Karpas-422 (cell line): ENCODE results near the gene CREBRF. TPM values are rescaled to one million over a fixed set of nuclear protein-coding genes. Genes with fewer than 3 reads are reported as not detected.

Experiments
- DNase-seq: peaks from one replicate; pipeline ENCODE4 v3.0.0-alpha.2; 2015
- H2AFZ ChIP-seq: fragments of 200-600 bp; sonication (generic); 2 replicates; pipeline ENCODE4 v1.6.1; 2014; ENCODE audit warnings: antibody characterized with exemption, low read length, mixed read lengths
- H3K27ac ChIP-seq: fragments of 200-600 bp; sonication (generic); 2 replicates; pipeline ENCODE4 v1.5.1; 2014; ENCODE audit warnings: mild to moderate bottlenecking, low read length, moderate library complexity
- H3K27me3 ChIP-seq: fragments of 200-600 bp; sonication (generic); 2 replicates; pipeline ENCODE4 v1.6.1; 2014; ENCODE audit warnings: low read length, mixed read lengths
- H3K36me3 ChIP-seq: fragments of 200-600 bp; sonication (generic); 2 replicates; pipeline ENCODE4 v1.6.1; 2014; ENCODE audit warnings: low read length, mixed read lengths; ENCODE audit not compliant: insufficient read depth
- H3K4me1 ChIP-seq: fragments of 200-600 bp; sonication (generic); 2 replicates; pipeline ENCODE4 v1.6.1; 2014; ENCODE audit warnings: mild to moderate bottlenecking, low read length, mixed read lengths
- H3K4me2 ChIP-seq: fragments of 200-600 bp; sonication (generic); 2 replicates; pipeline ENCODE4 v1.6.1; 2014; ENCODE audit warnings: low read length, low read depth, mild to moderate bottlenecking; ENCODE audit not compliant: poor library complexity, severe bottlenecking
- H3K4me3 ChIP-seq: fragments of 200-600 bp; sonication (generic); 2 replicates; pipeline ENCODE4 v1.5.1; 2014; ENCODE audit warnings: mild to moderate bottlenecking, antibody characterized with exemption, low read length, mixed read lengths
- H3K79me2 ChIP-seq: fragments of 200-600 bp; sonication (generic); 2 replicates; pipeline ENCODE4 v1.6.1; 2014; ENCODE audit warnings: mild to moderate bottlenecking, low read length, mixed read lengths
- H3K9ac ChIP-seq: fragments of 200-600 bp; sonication (generic); 2 replicates; pipeline ENCODE4 v1.6.0; 2014; ENCODE audit warnings: low read length
- H3K9me2 ChIP-seq: fragments of 200-600 bp; sonication (generic), shearing (Covaris generic); replicated peaks from 2 replicates; pipeline ENCODE4 v1.6.0; 2014; ENCODE audit warnings: mild to moderate bottlenecking, low read length, moderate library complexity; ENCODE audit not compliant: insufficient read depth
- H3K9me3 ChIP-seq: fragments of 300-700, 200-600 bp; sonication (generic); 2 replicates; pipeline ENCODE4 v1.6.1; 2014; ENCODE audit warnings: low read length, mixed read lengths
- H4K20me1 ChIP-seq: fragments of 200-600 bp; sonication (generic); 2 replicates; pipeline ENCODE4 v1.6.1; 2014; ENCODE audit warnings: mild to moderate bottlenecking, antibody characterized with exemption, low read length, low read depth; ENCODE audit not compliant: insufficient read depth
- total RNA-seq: library from RNA; depleted of rRNA; stranded (reverse); fragments of >200 nt; shearing (Covaris generic); gene quantifications from 2 replicates; pipeline ENCODE4 v1.2.3, GENCODE V29; 2014; ENCODE audit warnings: low replicate concordance; rRNA removed

The CREBRF gene, protein sequence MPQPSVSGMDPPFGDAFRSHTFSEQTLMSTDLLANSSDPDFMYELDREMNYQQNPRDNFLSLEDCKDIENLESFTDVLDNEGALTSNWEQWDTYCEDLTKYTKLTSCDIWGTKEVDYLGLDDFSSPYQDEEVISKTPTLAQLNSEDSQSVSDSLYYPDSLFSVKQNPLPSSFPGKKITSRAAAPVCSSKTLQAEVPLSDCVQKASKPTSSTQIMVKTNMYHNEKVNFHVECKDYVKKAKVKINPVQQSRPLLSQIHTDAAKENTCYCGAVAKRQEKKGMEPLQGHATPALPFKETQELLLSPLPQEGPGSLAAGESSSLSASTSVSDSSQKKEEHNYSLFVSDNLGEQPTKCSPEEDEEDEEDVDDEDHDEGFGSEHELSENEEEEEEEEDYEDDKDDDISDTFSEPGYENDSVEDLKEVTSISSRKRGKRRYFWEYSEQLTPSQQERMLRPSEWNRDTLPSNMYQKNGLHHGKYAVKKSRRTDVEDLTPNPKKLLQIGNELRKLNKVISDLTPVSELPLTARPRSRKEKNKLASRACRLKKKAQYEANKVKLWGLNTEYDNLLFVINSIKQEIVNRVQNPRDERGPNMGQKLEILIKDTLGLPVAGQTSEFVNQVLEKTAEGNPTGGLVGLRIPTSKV
- total RNA-seq: 24.5 and 31.9 TPM in 2 replicates

DNA sequence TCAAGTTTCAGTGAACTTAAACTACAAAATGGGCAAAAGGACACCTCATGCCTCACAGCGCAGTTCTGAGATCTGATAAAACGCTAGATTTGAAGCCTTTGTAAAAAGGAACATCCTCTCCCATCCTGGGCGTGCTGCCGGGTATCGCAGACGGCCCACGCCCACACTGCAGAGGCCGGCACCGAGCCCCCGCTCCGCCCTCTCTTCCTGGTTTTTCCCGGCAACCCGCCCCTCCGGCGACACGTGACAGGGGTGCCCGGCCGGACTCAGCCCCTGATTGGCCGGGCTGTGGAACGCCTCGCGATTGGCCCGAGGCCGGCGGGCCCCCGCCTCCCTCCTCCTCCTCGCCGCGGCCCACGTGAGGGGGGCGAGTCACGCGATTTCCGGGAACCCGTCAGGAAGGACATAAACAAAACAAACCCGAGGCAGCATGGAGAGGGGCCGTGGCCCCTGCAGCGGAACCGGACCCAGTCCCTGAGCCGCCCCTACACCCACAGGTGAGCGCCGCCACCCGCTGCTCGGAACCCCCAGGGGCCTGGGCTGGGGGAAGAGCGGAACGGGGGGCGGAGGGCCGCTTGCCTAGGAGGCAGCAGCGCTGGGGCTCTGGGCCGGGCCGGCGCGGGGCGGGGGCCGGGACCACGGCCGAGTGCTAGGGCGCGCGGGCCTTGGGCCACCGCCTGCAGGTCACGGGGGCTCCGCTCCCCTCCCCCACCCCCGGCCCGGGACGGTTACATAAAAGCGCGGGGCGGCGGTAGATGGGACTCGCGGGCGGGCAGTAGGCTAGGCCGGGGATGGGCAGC, at the start of gene CREBRF:
Gene CREBRF, plus strand, starts transcription at position 370 of the 800 bp plus-strand sequence. CDS start 24,424 bp downstream, outside the sequence.
- Histone ChIP-seq H3K27ac (peak within 1 kb of the TSS; percentile 77), H3K79me2 (peaks cover 31% of the 10 kb centered on the region), H3K4me1 (peaks cover 17% of the 10 kb centered on the region), H3K4me2 (peak within 1 kb of the TSS; percentile 93), H4K20me1 (no peaks in the 10 kb centered on the region), H3K9me3 (no peaks in the 10 kb centered on the region), H3K4me3 (peak within 1 kb of the TSS; percentile 87), H3K36me3 (no peaks in the 10 kb centered on the region), H3K9me2 (no peaks in the 10 kb centered on the region), H2AFZ (peak within 1 kb of the TSS; percentile 59), H3K27me3 (no peaks in the 10 kb centered on the region), H3K9ac (peak within 1 kb of the TSS; percentile 87)
- DNase-seq: peak; percentile 98

DNA sequence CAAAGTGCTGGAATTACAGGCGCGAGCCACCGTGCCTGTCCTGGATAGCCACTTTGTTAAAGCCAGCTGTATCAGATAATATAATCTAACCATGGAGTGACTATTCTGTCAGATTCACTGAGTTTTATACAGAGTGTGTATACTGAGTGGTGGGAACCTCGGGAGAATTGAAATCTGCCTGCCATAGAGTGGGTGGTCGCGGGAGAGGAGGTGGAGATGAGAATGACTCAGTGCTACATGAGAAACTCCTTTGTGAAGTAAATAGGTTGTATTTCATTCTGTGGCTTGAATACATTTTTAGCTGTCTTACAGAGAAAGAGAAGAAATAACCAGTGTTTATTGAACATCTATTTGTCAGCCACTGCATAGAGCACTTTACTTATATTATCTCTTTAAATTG, 46.1 kb upstream of the CREBRF start:
- Histone ChIP-seq H2AFZ (no peak overlapping the region), H3K4me1 (no peaks in the 10 kb centered on the region), H3K9me3 (no peaks in the 10 kb centered on the region), H3K4me3 (no peak overlapping the region), H3K9ac (no peak overlapping the region), H3K36me3 (peaks cover 4% of the 10 kb centered on the region; the same call in 1 of the 2 replicates), H3K4me2 (no peak overlapping the region), H3K27ac (no peak overlapping the region), H4K20me1 (peaks cover 16% of the 10 kb centered on the region), H3K9me2 (no peaks in the 10 kb centered on the region), H3K79me2 (peaks cover 94% of the 10 kb centered on the region), H3K27me3 (no peaks in the 10 kb centered on the region)
- no peak for DNase-seq

DNA sequence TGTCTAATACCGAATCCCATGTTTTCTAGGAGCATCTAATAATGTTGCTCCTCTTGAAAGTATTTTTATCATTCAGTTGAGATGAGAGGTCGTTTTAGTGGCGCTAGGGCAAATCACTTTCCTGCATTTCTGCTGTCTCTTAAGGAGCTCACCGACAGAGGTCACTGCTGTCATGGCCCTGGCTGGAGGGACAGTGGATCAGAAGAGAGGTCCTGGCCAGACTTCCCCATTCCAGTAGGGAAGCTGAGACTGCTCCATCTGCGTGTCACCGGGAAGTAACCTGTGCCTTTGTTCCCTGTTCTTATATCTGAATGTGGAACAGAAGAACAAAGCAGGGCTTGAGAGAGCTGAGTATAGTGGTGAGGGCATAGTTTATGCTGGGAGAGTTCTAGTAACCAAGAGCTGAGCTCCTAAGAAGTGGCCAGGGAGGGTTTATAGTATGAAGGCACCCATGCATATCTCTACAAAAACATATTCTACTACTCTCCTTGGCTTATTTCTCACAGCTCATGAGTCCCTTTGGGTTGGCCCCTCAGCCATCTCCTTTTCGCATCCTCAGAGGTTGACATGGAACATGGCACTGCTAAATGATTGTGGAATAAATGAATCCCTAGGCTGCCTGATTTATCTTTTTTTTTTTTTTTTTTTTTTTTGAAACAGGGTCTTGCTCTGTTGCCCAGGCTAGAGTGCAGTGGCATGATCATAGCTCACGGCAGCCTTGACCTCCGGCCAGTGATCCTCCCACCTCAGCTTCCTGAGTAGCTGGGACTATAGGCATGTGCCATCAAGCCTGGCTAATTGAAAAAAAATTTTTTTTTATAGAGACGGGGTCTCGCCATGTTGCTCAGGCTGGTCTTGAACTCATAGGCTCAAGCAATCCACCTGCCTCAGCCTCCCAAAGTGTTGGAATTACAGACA, 45.3 kb upstream of the CREBRF start:
- H3K9me2 ChIP-seq: no peaks in the 10 kb centered on the region
- no peaks in the 10 kb centered on the region for H3K4me1 ChIP-seq
- H3K27ac ChIP-seq: no peak overlapping the region
- no peaks in the 10 kb centered on the region for H3K27me3 ChIP-seq
- peaks cover 4% of the 10 kb centered on the region; the same call in 1 of the 2 replicates for H3K36me3 ChIP-seq
- DNase-seq: no peak
- H3K9ac ChIP-seq: no peak overlapping the region
- H3K4me2 ChIP-seq: no peak overlapping the region
- no peak overlapping the region for H3K4me3 ChIP-seq
- H4K20me1 ChIP-seq: peaks cover 20% of the 10 kb centered on the region
- no peaks in the 10 kb centered on the region for H3K9me3 ChIP-seq
- H3K79me2 ChIP-seq: peaks cover 94% of the 10 kb centered on the region
- no peak overlapping the region for H2AFZ ChIP-seq

DNA sequence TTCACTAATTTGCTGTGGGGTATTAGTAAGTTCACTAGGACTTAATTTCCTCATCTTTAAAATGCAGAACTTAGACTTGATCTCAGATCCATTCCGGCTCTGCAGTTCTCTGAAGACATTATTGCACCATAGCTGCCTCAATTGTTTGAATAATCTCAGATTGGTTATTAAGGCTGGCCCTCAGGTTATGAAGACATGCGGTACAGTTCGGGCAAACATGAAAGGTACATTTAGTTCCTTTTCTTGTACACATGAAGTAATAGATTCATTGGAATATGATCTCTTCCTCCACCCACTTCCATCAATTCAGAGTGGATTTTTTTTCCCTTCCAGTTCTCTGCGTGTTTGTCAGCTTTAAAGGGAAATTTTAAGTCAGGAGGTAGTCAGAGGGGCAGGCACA, 44.6 kb upstream of the CREBRF start:
- no peaks in the 10 kb centered on the region for H3K4me1 ChIP-seq
- H3K4me2 ChIP-seq: no peak overlapping the region
- peaks cover 25% of the 10 kb centered on the region for H4K20me1 ChIP-seq
- H3K36me3 ChIP-seq: peaks cover 4% of the 10 kb centered on the region; the same call in 1 of the 2 replicates
- H3K27ac ChIP-seq: no peak overlapping the region
- H2AFZ ChIP-seq: no peak overlapping the region
- H3K9me3 ChIP-seq: no peaks in the 10 kb centered on the region
- H3K9me2 ChIP-seq: no peaks in the 10 kb centered on the region
- no peak overlapping the region for H3K9ac ChIP-seq
- peaks cover 94% of the 10 kb centered on the region for H3K79me2 ChIP-seq
- H3K27me3 ChIP-seq: no peaks in the 10 kb centered on the region
- H3K4me3 ChIP-seq: no peak overlapping the region
- DNase-seq: no peak

DNA sequence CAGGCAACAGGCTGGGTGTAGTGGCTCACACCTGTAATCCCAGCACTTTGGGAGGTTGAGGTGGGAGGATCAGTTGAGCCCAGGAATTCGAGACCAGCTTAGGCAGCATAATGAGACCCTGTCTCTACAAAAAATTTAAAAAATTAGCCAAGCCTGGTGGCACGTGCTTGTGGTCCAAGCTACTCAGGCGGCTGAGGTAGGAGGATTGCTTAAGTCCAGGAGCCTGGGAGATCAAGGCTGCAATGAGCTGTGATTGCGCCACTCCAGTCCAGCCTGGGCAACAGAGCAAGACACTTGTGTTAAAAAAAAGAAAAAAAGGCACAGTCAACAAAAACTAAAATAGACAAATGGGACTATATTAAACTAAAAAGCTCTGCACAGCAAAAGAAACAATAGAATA, 43.3 kb upstream of the CREBRF start:
- DNase-seq: no peak
- H3K79me2 ChIP-seq: peaks cover 90% of the 10 kb centered on the region
- H3K27me3 ChIP-seq: no peaks in the 10 kb centered on the region
- no peak overlapping the region for H2AFZ ChIP-seq
- H3K27ac ChIP-seq: no peak overlapping the region
- peaks cover 4% of the 10 kb centered on the region; the same call in 1 of the 2 replicates for H3K36me3 ChIP-seq
- H4K20me1 ChIP-seq: peaks cover 19% of the 10 kb centered on the region
- no peak overlapping the region for H3K9ac ChIP-seq
- H3K9me3 ChIP-seq: no peaks in the 10 kb centered on the region
- no peaks in the 10 kb centered on the region for H3K4me1 ChIP-seq
- H3K4me3 ChIP-seq: no peak overlapping the region
- H3K9me2 ChIP-seq: no peaks in the 10 kb centered on the region
- no peak overlapping the region for H3K4me2 ChIP-seq

DNA sequence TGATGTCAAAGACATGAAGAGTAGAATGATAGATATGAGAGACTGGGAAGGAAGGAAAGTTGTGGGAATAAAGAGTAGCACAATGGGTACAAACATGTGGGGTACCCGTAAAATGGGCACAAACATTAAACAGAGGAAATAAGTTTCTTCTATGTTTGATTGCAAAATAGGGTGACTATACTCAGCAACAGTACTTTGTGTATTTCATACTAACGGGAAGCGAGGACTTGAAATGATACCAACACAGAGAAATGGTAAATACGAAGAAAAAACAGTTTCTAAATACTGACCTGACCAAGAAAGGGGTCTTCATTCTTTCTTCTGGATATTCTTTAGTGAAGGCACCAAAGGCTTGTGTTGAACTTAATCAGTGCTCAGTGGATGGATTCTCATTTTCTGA, 41.5 kb upstream of the CREBRF start:
- Histone ChIP-seq H3K27me3 (no peaks in the 10 kb centered on the region), H3K36me3 (peaks cover 6% of the 10 kb centered on the region; the same call in 1 of the 2 replicates), H4K20me1 (peaks cover 19% of the 10 kb centered on the region), H3K9ac (no peak overlapping the region), H3K27ac (no peak overlapping the region), H3K4me3 (no peak overlapping the region), H3K9me2 (no peaks in the 10 kb centered on the region), H3K4me2 (no peak overlapping the region), H3K79me2 (peaks cover 92% of the 10 kb centered on the region), H3K4me1 (no peaks in the 10 kb centered on the region), H2AFZ (no peak overlapping the region), H3K9me3 (no peaks in the 10 kb centered on the region)
- no peak for DNase-seq

DNA sequence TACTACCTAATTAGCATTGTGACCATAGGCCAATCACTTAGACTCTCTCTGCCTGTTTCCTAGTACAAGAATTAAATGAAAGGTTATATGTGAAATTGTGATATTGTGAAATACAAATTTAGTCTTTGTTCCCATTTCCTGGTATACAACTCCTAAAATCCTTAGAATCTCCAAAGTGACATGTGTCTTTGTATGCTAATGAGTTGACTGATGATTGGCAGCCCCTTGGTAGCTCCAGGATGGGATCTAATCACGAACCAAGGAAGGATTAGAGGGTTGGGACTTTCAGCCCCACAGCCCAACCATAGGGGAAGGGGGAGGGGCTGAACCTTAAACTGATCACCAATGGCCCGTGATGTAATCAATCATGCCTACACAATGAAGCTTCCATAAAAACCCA, 41.0 kb upstream of the CREBRF start:
- Histone ChIP-seq H3K9me2 (no peaks in the 10 kb centered on the region), H3K79me2 (peaks cover 92% of the 10 kb centered on the region), H3K4me1 (no peaks in the 10 kb centered on the region), H3K9ac (no peak overlapping the region), H3K4me3 (no peak overlapping the region), H2AFZ (no peak overlapping the region), H3K27ac (no peak overlapping the region), H3K4me2 (no peak overlapping the region), H3K27me3 (no peaks in the 10 kb centered on the region), H3K9me3 (no peaks in the 10 kb centered on the region), H3K36me3 (peaks cover 8% of the 10 kb centered on the region; the same call in 1 of the 2 replicates), H4K20me1 (peaks cover 19% of the 10 kb centered on the region)
- no peak for DNase-seq
